Stimulated activated naive CD8-positive, alpha-beta T cell treated with anti-CD3 and anti-CD28 coated beads, Interleukin-15, Interleukin-2, amounts not matched to agents 100 U/mL and 50 U/mL, for 24 hours (primary cell): ENCODE data around the gene CBLB.
A peak's percentile ranks its signal among the peaks of the same experiment; 100 is the strongest.

Source experiments
- ATAC-seq: fragments of 150-1000 bp; cut with Tn5 transposase; one replicate; pipeline ENCODE4 v1.10.0; 2021
- DNase-seq: peaks from one replicate; pipeline ENCODE4 v3.0.0; 2021

The CBLB gene

GRCh38 chr3:105845488-105845887 is 23.3 kb downstream of the CBLB start:
- ATAC-seq (no peak), DNase-seq (no peak)

GRCh38 chr3:105844704-105845103 is 24.1 kb downstream of the CBLB start:
- no peak for ATAC-seq
- no peak for DNase-seq

- ATAC-seq, result no peak
- DNase-seq, result no peak
These were observed 24.8 kb downstream of the CBLB start for GRCh38 chr3:105843994-105844393.

- ATAC-seq, result no peak
- no peak for DNase-seq
These were observed 25.9 kb downstream of the CBLB start for GRCh38 chr3:105842943-105843342.

GRCh38 chr3:105842449-105842848 is 26.4 kb downstream of the CBLB start:
- ATAC-seq (no peak), DNase-seq (no peak)

- DNase-seq, result no peak
- no peak for ATAC-seq
These were observed 30.9 kb downstream of the CBLB start for GRCh38 chr3:105837947-105838346.

- DNase-seq (no peak), ATAC-seq (peak; percentile 4)
These were observed 31.6 kb downstream of the CBLB start for GRCh38 chr3:105837143-105837740.

- peak; percentile 52 for ATAC-seq
- peak; percentile 29 for DNase-seq
These were observed 32.3 kb downstream of the CBLB start for GRCh38 chr3:105836533-105836932.

GRCh38 chr3:105835606-105836005 is 33.2 kb downstream of the CBLB start:
- DNase-seq, result no peak
- no peak for ATAC-seq

- no peak for DNase-seq
- no peak for ATAC-seq
These were observed 34.0 kb downstream of the CBLB start for GRCh38 chr3:105834768-105835167.

- DNase-seq, result no peak
- peak; percentile 80 for ATAC-seq
These were observed 36.2 kb downstream of the CBLB start for GRCh38 chr3:105832644-105833043.

GRCh38 chr3:105830836-105831235 is 38.0 kb downstream of the CBLB start:
- DNase-seq (no peak), ATAC-seq (no peak)

GRCh38 chr3:105829871-105830622 is 38.8 kb downstream of the CBLB start:
- DNase-seq (no peak), ATAC-seq (peak; percentile 24)

- DNase-seq (peak; percentile 54), ATAC-seq (no peak)
These were observed 39.6 kb downstream of the CBLB start for GRCh38 chr3:105829229-105829628.

- ATAC-seq, result peak; percentile 20
These were observed 40.1 kb downstream of the CBLB start for GRCh38 chr3:105828703-105829102.

GRCh38 chr3:105827959-105828358 is 40.9 kb downstream of the CBLB start:
- DNase-seq (peak; percentile 33), ATAC-seq (no peak)

More at GRCh38 chr3:105828703-105829102, 40.1 kb downstream of the CBLB start:
- no peak for DNase-seq

- DNase-seq (no peak), ATAC-seq (peak; percentile 60)
These were observed 41.8 kb downstream of the CBLB start for GRCh38 chr3:105826778-105827634.

GRCh38 chr3:105824129-105824528 is 44.7 kb downstream of the CBLB start:
- ATAC-seq, result no peak

GRCh38 chr3:105823149-105823867 is 45.5 kb downstream of the CBLB start:
- DNase-seq (no peak), ATAC-seq (peak; percentile 76)

More at GRCh38 chr3:105824129-105824528, 44.7 kb downstream of the CBLB start:
- DNase-seq, result no peak

GRCh38 chr3:105822171-105823123 is 46.4 kb downstream of the CBLB start:
- no peak for DNase-seq
- ATAC-seq, result no peak

- DNase-seq, result no peak
These were observed 47.4 kb downstream of the CBLB start for GRCh38 chr3:105821433-105821832.

More at GRCh38 chr3:105821433-105821832, 47.4 kb downstream of the CBLB start:
- no peak for ATAC-seq
